ENCODE measurements around the gene CCN5. TPM values are rescaled to one million over a fixed set of nuclear protein-coding genes. Genes with fewer than 3 reads are reported as not detected.

Gene CCN5
- total RNA-seq, 1 donor from 2014 or later, result not detected

DNA sequence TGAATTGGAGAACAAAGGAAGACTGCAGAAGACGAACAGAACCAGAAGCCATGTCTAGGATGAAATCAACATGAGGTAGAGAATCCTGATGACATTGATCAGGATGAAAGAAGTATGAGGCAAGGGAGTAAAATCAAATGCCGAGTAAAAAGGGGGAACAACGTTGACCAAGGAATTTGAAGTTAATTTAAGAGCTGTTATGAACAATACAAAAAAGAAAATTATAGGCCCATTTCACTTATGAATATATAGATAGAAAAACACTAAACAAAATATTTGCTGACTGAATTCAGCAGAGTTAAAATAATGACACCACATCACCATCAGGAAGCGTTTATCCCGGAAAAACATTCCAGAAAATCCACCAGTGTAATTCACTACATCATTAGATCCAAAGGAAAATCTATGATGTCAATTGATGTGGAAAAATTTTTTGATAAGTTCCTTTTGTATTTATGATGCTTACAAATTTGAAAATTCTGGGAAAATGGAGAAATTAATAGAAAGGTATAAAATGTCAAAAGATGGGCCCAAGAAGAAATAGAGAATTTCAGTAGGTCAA, 8.1 kb upstream of the CCN5 start:
- TF ChIP-seq, protein P1, sequence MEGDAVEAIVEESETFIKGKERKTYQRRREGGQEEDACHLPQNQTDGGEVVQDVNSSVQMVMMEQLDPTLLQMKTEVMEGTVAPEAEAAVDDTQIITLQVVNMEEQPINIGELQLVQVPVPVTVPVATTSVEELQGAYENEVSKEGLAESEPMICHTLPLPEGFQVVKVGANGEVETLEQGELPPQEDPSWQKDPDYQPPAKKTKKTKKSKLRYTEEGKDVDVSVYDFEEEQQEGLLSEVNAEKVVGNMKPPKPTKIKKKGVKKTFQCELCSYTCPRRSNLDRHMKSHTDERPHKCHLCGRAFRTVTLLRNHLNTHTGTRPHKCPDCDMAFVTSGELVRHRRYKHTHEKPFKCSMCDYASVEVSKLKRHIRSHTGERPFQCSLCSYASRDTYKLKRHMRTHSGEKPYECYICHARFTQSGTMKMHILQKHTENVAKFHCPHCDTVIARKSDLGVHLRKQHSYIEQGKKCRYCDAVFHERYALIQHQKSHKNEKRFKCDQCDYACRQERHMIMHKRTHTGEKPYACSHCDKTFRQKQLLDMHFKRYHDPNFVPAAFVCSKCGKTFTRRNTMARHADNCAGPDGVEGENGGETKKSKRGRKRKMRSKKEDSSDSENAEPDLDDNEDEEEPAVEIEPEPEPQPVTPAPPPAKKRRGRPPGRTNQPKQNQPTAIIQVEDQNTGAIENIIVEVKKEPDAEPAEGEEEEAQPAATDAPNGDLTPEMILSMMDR (conservative IDR thresholded peaks at IDR 0.05; ENCODE audit: low read depth, low read length), result no peak
- no peak for DNase-seq (ENCODE audit: low read depth)

DNA sequence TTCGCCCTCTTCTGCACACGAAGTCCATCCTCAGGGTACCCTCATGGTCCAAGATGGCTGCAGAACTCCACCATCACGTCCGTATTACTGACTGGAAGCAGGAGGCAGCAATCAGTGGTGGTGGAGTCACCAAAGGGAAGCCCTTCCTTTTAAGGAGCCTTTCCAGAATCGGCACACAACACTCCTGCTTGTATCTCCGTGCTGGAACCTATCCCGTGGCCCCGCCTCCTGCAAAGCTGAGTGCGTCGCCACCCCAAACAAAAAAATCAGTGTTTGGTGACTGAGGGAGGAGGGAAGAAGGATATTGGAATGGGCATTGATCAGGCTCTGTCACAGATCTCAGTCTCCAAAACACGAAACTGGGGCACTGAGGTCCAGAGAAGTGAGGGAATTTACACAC, 5.8 kb upstream of the CCN5 start:
- H3K4me3 ChIP-seq (ENCODE audit: low read depth, low read length), result no peak overlapping the region
- TF ChIP-seq, protein P1 (conservative IDR thresholded peaks at IDR 0.05; ENCODE audit: low read depth, low read length), result no peak

More for the DNA sequence above, 8.1 kb upstream of the CCN5 start:
- H3K4me3 ChIP-seq (ENCODE audit: low read depth, low read length), result no peak overlapping the region

DNA sequence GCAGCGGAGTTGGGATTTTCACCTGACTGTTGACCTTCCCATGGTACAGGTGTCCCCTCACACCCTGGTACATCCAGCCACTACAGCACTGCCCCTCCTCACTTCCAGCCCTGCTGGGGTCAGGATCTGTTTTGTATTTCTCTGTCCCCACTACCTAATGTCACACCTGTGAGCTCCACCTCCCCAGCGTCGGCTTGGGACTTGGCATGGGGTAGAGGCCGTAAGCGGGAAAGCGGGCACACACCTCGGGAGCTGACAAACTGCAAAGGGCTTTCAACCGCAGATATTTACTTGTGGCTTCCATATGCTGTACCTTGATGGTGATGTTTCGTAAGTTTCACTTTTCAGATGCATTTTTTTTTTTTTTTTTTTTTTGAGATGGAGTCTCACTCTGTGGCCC, 5.4 kb upstream of the CCN5 start:
- H3K4me3 ChIP-seq (ENCODE audit: low read depth, low read length), result no peak overlapping the region
- DNase-seq (ENCODE audit: low read depth), result no peak
- TF ChIP-seq, protein P1 (conservative IDR thresholded peaks at IDR 0.05; ENCODE audit: low read depth, low read length), result no peak

More for the DNA sequence above, 5.8 kb upstream of the CCN5 start:
- DNase-seq (ENCODE audit: low read depth), result no peak

DNA sequence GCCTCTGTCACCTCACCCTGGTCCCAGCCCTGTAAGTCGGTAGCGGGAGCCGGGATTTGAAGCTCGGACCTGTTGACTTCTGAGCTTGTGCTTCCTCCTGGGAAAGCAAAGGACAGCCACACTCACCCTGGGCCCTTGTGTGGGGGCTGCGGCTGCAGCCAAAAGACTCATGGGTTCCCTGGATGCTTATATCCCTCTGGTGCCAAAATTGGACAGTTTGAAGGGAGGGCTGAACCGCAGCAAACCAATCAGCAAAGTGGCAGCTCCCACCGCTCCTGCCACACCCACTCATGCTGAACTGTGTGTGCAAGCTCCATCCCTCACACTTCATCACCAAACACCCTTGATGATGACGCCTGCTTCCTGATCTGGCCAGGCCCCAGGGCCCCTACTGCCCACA, 3.9 kb upstream of the CCN5 start:
- TF ChIP-seq, protein P1 (conservative IDR thresholded peaks at IDR 0.05; ENCODE audit: low read depth, low read length), result no peak
- DNase-seq (ENCODE audit: low read depth), result no peak
- no peak overlapping the region for H3K4me3 ChIP-seq (ENCODE audit: low read depth, low read length)

DNA sequence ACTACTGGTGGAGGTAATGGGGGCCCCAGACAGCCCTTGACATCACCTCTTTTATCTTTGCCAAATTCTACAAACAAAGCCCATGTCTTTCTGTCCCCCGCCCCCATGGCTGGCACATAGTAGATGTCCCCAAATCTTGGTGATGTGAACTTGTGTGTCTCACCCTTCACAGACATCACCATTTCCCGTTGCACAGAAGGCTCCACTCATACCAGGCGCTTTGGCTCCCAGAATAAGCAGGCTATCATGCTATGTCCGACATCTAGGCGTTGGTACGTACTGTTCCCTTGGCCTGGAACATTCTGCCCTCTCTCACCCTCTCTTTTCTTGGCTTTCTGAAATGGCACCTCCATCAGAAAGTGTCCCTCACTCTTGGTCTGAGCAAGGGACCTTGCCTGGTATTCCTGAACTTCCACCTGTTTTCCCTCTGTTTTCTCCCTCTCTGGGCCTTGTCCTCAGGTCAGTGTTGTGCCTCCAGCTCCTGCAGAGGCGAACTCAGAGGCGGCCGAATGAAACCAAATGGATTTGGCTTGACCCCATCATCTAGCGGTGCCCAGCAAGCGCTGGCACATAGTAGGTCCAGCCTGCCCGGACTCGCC, 968 bp upstream of the CCN5 start:
- DNase-seq (ENCODE audit: low read depth), result no peak
- TF ChIP-seq, protein P1 (conservative IDR thresholded peaks at IDR 0.05; ENCODE audit: low read depth, low read length), result no peak
- H3K4me3 ChIP-seq (ENCODE audit: low read depth, low read length), result no peak overlapping the region

DNA sequence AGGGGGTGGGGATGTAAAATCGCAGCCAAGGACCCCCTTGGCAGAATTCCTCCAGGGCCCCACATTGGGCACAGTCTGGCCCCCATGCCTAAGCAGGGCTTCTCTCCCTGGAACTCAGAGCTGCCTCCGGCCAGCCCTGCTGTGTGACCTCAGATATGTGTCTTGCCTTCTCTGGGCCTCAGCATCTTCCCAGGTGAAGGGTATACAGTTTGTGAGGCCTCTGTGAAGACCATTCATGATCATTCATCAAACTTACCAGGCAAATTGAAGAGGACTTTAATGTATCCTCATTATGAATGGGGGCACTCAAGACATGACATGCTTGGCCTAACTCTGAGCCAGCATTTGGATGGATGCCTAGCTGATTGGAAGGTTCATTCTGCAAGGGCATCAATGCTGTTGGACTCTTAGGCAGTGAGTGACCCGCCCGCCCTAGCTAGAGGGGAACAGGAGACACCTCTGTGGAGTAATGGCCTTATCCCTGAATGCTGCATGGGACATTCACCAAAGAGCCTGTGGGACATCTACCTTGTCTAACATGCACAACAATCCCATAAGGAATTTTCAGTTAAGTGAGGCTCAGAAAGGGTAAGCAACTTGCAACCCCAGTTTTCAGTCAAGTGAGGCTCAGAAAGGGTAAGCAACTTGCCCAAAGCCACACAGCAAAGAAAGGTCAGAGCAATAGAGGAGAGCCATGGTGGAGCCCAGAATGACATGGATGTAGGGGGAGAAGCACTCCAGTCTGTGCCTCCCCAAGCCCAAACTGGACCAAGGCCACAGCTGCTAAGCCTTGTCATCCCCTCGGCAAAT, 535 bp downstream of the CCN5 start:
- no peak overlapping the region for H3K4me3 ChIP-seq (ENCODE audit: low read depth, low read length)
- no peak for DNase-seq (ENCODE audit: low read depth)
- TF ChIP-seq, protein P1 (conservative IDR thresholded peaks at IDR 0.05; ENCODE audit: low read depth, low read length), result no peak
